CD1c-positive myeloid dendritic cell (primary cell): Measurements from ENCODE around the gene OLFM2.
"Not testable (repeated sequence)": the region's sequence is repeated elsewhere in the genome, so short reads cannot be mapped to it uniquely, and the experiment has no call there.

Experiments
- DNase-seq: peaks from one replicate; pipeline ENCODE4 v3.0.0-alpha.2; 2016; ENCODE audit errors: extremely low spot score

The OLFM2 gene

DNA sequence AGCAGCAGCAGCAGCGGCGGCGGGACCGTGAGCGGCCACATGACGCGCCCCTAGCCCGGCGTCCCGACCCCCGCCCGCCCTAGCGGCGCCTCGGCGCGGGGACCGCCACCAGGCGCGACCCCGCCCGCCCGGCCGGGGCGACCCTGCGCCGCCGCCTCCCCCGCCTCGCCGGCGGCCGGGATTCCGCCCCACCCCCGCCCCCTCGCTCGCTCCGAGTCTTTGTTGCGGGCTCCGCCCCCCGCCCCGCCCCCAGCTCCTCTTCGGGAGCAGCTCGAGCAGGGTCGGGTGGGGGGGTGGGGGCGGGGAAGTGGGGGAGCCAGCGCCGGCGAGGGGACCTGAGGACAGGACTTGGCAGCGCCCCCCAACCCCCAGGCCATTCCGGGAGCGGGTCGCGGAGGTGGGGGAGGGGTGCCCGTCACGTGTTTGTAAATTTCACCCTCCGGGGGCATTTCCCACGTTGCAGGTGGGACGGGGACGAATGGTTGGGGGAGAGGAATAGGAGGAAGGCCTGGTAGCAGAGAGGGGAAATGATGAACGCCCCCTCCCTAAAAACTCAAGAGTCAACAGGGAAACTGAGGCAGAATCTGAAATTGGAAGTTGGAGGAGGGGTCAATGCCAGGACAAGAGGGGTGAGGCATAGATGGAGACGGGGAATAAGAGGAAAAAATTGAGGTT is at the start of gene OLFM2:
TSS of gene OLFM2 (minus strand) at position 190 of the 675 bp plus-strand sequence. CDS start at position 41, 149 bp downstream.
- no peak for DNase-seq

DNA sequence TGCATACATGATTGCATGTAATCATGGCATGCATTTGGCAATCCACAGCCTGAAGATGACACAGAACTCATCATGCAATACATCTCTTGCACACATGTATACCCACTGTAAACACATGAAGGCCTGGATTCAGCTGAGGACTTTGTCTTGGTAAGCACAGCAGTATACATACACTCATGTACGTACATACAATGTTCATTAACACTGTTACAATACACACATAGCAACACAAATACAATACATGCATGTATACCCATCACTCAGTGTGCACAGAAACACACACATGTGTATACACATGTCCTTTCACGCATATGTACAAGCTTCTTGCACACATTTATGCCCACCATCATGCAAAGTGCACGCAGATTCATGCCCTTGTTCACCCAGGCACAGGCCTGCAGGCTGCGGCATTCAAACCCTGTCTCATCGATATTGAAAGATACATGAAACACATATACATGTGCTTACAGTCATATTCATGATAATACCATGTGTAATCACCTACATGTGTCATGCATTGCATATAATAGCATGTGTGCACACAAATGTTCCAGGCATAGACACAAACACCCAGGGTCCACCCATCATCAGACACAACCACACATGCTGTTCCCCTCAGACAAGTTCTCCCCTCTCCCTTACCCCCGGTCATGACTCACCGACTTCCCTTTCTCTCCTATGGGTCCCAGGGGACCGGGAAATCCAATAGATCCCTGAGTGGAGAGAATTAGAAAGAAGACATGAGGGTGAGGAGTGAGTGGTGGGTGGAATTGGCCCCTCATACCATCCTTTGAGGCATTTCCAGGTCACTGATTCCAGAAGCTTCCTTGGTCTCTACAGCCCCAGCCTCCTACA is 45.3 kb upstream of the OLFM2 start:
- DNase-seq = no peak

GRCh38 chr19:9972103-9972502 is 35.8 kb upstream of the OLFM2 start:
- DNase-seq = no peak

DNA sequence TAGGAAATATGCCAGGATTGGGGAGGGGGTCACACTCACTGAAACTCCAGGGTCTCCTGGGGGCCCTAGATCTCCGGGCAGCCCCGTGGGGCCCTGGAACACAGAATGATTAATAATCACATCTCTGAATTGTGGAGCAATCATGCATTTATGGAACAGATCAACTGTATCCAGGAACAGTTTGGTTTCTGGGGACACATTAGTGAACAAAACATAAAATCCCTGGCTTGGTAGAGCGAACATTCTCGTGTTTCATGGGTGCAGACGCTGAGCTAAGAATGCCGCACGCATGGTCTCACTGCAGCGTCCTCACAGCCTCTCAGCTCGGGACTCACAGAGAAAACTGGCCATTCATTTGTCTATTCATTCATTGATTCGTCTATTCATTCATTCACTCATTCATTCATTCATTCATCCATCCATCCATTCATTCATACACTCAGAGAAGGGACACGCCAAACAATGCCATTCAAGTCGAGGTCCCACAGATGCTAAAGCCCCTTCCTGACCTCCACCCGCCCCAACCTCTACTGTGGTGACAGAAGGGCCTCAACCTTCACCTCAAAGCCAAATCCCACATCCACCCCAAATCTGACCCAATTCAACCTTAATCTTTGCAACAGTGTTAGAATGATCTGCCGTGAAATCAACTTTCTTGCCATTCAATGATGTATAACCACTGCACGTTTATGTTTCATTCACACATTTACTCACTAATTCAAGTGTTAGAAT is 35.0 kb upstream of the OLFM2 start:
- no peak for DNase-seq

DNA sequence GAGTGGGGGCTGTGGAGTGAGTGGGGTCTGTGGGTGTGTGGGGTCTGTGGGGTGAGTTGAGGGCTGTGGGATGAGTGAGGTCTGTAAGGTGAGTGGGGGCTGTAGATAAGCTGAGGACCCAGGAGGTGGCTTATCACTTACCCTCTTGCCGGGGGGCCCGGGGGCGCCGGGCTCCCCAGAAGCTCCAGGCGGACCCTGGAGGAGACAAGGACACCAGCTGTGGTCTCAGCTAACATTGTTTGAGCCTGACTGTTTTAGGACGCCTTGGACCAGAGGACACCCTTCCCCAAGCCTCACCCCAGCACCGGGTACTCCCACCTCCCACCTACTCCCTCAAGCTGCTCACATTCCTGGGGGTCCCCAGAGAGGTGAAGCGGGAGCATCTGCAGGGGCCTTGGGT is 34.2 kb upstream of the OLFM2 start:
- DNase-seq = no peak

DNA sequence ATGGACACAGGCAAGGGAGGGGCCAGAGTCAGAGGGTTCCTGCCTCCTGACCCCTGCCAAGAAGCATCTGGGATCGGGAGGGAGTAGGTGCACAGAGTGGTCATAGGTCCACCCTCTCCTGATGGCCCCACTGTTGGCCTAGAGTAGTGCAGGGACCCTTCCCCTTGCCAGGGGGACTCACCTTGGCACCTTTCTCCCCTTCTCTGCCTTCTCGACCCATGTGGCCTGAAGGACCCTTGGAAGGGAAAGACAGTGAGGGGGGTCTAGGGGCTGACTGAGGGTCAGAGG is 33.3 kb upstream of the OLFM2 start:
- no peak for DNase-seq

DNA sequence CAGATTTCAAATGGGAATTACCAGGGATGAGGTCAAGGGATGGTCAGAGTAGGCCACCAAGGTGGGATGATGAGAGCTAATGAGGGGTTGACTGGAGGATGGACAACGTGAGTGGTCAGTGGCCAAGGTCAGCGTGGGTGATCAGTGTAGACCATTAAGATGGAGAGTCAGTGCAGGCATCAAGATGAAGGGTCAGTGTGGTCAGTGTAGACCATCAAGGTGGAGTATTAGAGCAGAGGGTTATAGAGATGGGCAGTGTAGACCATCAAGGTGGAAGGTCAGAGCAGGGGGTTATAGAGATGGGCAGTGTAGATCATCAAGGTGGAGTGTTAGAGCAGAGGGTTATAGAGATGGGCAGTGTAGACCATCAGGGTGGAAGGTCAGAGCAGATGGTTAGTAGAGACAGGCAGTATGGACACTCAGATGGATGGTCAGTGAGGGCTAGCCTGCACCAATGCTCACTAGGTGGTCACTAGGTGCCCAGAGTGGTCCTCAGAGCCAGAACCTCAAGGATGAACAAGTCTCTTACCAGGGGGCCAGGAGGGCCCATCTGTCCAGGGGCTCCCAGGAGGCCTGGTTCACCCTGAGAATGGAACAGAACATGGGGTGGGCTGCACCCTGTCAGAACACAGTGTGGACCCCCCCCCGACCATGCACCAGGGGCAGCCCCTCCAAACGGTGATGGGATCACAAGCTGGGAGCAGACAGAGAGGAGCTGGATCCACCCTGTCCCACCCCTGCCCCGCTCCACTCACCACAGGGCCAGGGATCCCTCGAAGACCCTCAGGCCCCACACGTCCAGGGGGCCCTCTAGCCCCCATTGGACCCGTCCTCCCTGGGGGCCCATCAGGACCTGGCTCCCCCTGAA is 32.7 kb upstream of the OLFM2 start:
- DNase-seq = no peak

- DNase-seq = no peak
Measured at GRCh38 chr19:9967326-9967725, 31.0 kb upstream of the OLFM2 start.

DNA sequence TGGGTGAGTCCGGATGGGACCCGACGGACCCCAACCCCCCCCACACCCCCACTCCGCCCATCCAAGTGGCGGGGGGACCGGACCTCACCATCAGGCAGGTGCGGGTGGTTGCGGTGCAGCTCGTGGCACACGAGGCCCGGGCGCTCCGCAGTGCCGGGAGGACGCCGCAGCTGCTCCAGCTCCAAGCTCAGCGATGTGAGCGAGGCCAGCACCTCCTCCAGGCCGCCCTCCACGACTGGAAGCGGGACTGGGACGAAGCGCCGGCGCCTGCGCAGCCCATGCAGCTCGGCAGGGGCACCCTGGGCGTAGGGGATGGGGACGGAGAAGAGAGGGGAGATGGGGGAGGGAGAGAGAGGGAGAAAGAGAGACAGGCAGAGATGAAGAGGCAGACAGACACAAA is 30.1 kb upstream of the OLFM2 start:
- no peak for DNase-seq

- no peak for DNase-seq
Measured at GRCh38 chr19:9966024-9966423, 29.7 kb upstream of the OLFM2 start.

DNA sequence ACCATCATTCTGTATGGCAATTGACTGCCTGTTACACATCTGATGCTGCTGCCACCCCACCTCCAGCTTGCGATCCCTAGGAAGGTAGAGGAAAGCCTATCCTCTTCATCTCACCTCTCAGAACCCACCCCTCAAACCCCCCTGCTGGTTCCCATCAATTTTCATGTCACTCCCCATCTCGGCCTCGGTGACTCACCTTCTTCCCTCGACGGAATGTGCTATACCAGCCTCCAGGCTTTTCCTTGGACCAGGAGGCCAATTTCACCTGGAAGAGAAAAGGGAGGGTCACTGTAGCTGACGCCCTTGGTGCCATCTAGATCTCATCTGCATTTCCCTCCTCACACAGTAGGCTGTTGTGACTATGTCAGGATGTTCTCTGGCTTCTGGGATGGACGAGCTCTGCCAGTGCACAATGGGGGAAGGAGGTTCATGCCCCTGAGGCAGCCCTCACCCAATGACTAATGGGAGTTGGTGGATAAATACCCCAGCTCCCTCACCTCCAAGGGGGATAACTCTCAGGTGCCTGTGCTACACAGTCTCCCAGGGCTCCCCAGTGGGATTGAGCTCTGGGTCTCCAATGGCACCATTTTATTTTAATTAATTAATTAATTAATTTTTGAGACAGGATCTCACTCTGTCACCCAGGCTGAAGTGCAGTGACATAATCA is 26.4 kb upstream of the OLFM2 start:
- no peak for DNase-seq

DNA sequence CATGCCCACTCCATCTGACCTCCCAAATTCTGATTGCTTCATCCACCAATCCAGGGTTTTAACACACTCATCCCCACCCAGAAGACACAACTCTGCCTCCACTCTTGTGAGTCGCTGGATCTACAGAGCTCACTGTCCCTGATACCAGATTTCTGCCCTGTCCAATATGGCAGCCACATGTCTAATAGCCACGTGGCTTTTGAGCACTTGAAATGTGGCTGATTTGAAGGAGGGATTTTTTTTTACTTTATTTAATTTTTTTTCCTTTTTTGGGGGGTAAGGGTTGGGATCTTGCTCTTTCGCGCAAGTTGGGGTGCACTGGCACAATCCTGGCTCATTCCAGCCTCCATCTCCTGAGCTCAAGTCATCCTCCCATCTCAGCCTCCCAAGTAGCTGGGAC is 24.8 kb upstream of the OLFM2 start:
- DNase-seq = no peak

- no peak for DNase-seq
Measured at GRCh38 chr19:9958379-9958821, 22.1 kb upstream of the OLFM2 start.

GRCh38 chr19:9956956-9957355 is 20.6 kb upstream of the OLFM2 start:
- DNase-seq = no peak

GRCh38 chr19:9953802-9954542 is 17.7 kb upstream of the OLFM2 start:
- no peak for DNase-seq

- no peak for DNase-seq
Measured at GRCh38 chr19:9952276-9952675, 16.0 kb upstream of the OLFM2 start.

- no peak for DNase-seq
Measured at GRCh38 chr19:9947441-9947840, 11.1 kb upstream of the OLFM2 start.

DNA sequence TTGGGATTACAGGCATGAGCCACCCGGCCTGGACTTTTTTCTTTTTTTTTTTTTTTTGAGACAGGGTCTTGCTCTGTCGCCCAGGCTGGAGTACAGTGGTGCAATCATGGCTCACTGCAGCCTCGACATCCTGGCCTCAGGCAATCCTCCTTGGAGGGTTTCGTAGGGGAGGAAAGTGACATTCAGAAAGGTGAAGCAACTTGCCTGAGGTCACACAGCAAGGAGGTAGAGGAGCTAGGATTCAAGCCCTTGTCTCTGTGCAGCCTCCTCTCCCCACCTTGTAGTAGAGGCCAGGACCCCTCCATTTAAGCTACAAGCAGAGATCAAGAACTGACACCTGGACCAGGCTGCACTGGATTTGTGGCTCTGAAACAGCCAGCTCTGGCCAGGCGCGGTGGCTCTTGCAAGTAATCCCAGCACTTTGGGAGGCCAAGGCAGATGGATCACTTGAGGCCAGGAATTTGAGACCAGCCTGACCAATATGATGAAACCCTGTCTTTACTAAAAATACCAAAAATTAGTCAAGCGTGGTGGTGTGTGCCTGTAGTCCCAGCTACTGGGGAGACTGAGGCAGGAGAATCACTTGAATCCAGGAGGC is 10.3 kb upstream of the OLFM2 start:
- not testable (repeated sequence) for DNase-seq

- no peak for DNase-seq
Measured at GRCh38 chr19:9945319-9945966, 9.1 kb upstream of the OLFM2 start.

- no peak for DNase-seq
Measured at GRCh38 chr19:9943744-9944143, 7.4 kb upstream of the OLFM2 start.
